HFFc6 (cell line): ENCODE measurements around the gene GAS7. TPM values are rescaled to one million over a fixed set of nuclear protein-coding genes. Genes with fewer than 3 reads are reported as not detected.

ENCODE experiments used
- DNase-seq: peaks from one replicate; pipeline ENCODE4 v3.0.0-alpha.2; 2018
- H3K27ac Mint-ChIP-seq: 2 replicates; pipeline ENCODE4 v1.8.0; 2020; ENCODE audit warnings: mild to moderate bottlenecking, mixed read lengths
- H3K27me3 Mint-ChIP-seq: 2 replicates; pipeline ENCODE4 v1.8.0; 2021; ENCODE audit warnings: mild to moderate bottlenecking, moderate library complexity, mixed read lengths; ENCODE audit not compliant: insufficient read depth
- H3K36me3 Mint-ChIP-seq: 2 replicates; pipeline ENCODE4 v1.8.0; 2021; ENCODE audit warnings: low read depth, mixed read lengths
- H3K4me1 Mint-ChIP-seq: 2 replicates; pipeline ENCODE4 v1.8.0; 2020; ENCODE audit warnings: low read depth, mixed read lengths
- H3K4me3 Mint-ChIP-seq: 2 replicates; pipeline ENCODE4 v1.8.0; 2020; ENCODE audit warnings: mild to moderate bottlenecking, moderate library complexity, mixed read lengths
- H3K9me3 Mint-ChIP-seq: 2 replicates; pipeline ENCODE4 v1.8.0; 2020; ENCODE audit warnings: mild to moderate bottlenecking, mixed read lengths
- total RNA-seq, 6 experiments: library from RNA; stranded (reverse); fragmentation: NEBNext Ultra II Directional; extraction: Animal tissue kit (Norgen Biotek cat#: 25700); gene quantifications; 2 replicates in 1 of 6; 3 replicates in 5 of 6; pipeline ENCODE4 v1.2.3, GENCODE V29; 2021
- TF ChIP-seq, protein P1 (sequence below): fragments of 200-600 bp; sonication (generic); IDR thresholded peaks from 2 replicates; pipeline ENCODE4 v1.5.0; 2021; ENCODE audit warnings: antibody characterized with exemption, mild to moderate bottlenecking

GAS7 gene
- total RNA-seq, 6 experiments from 2014 or later: 1.4 to 7.4 (median 3.1) TPM

DNA sequence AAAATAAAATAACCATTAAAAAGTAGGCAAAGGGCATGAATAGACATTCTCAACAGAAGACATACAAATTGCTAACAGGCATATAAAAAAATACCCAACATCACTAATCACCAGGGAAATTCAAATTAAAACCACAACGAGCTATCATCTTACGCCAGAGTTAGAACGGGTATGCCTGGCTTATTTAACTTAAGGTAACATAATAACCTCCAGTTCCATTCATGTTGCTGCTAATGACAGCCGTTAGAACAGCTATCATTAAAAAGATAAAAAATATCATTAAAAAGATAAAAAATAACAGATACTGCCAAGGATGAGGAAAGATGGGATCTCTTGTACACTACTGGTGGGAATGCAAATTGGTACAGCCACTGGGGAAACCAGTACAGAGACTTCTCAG, 89.3 kb downstream of the GAS7 start:
- H3K4me3 Mint-ChIP-seq: no peak overlapping the region
- H3K27ac Mint-ChIP-seq: no peak overlapping the region
- no peak for DNase-seq
- TF ChIP-seq, protein P1, sequence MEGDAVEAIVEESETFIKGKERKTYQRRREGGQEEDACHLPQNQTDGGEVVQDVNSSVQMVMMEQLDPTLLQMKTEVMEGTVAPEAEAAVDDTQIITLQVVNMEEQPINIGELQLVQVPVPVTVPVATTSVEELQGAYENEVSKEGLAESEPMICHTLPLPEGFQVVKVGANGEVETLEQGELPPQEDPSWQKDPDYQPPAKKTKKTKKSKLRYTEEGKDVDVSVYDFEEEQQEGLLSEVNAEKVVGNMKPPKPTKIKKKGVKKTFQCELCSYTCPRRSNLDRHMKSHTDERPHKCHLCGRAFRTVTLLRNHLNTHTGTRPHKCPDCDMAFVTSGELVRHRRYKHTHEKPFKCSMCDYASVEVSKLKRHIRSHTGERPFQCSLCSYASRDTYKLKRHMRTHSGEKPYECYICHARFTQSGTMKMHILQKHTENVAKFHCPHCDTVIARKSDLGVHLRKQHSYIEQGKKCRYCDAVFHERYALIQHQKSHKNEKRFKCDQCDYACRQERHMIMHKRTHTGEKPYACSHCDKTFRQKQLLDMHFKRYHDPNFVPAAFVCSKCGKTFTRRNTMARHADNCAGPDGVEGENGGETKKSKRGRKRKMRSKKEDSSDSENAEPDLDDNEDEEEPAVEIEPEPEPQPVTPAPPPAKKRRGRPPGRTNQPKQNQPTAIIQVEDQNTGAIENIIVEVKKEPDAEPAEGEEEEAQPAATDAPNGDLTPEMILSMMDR: no peak
- H3K4me1 Mint-ChIP-seq: peaks cover 29% of the 10 kb centered on the region
- H3K9me3 Mint-ChIP-seq: no peaks in the 10 kb centered on the region
- H3K27me3 Mint-ChIP-seq: peaks cover 2% of the 10 kb centered on the region
- no peaks in the 10 kb centered on the region for H3K36me3 Mint-ChIP-seq

DNA sequence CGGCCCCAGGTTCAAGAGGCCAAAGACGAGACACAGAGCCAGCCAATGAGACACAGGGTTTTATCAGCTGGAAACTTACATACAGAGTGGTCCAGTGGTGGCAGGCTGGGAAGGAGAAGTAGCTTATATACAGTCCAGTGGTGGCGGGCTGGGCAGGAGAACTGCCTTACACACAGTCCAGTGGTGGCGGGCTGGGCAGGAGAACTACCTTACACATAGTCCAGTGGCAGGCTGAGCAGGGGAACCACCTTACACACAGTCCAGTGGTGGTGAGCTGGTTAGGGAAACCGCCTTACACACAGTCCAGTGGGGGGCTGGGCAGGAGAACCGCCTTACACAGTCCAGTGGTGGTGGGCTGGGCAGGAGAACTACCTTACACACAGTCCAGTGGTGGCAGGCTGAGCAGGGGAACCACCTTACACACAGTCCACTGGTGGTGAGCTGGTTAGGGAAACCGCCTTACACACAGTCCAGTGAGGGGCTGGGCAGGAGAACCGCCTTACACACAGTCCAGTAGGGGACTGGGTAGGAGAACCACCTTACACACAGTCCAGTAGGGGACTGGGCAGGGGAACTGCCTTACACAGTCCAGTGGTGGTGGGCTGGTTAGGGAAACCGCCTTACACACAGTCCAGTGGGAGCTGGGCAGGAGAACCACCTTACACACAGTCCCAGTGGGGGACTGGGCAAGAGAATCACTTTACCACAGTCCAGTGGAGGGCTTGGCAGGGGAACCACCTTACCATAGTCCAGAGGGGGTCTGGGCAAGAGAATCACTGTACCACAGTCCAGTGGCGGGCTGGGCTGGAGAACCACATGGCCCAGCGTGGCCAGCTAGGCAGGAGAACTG, 90.9 kb downstream of the GAS7 start:
- H3K4me1 Mint-ChIP-seq: peaks cover 17% of the 10 kb centered on the region
- TF ChIP-seq, protein P1: no peak

DNA sequence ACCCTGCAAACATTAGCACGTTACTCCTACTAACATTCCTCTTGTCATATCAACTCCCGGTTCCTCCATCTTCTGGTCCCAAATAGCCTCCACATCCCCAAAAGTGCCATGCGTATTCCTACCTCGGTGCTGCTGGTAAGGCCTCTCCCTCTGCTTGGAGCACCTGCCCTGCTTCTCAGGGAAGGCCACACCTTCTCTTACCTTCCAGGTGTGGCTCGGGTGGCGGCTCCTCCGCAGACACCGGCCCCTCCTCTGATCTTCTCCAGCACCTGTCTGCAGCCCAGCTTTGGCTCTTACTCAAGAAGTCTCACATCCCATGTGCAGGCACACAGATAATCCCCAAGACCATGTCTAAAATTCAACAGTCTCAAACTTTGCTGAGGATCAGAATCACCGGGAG, 92.3 kb downstream of the GAS7 start:
- H3K36me3 Mint-ChIP-seq: no peaks in the 10 kb centered on the region
- H3K4me1 Mint-ChIP-seq: peaks cover 10% of the 10 kb centered on the region
- H3K27ac Mint-ChIP-seq: no peak overlapping the region
- no peak overlapping the region for H3K4me3 Mint-ChIP-seq
- no peaks in the 10 kb centered on the region for H3K9me3 Mint-ChIP-seq
- TF ChIP-seq, protein P1: no peak
- no peak for DNase-seq
- peaks cover 2% of the 10 kb centered on the region for H3K27me3 Mint-ChIP-seq

More for the DNA sequence above, 90.9 kb downstream of the GAS7 start:
- Mint-ChIP-seq H3K27ac (no peak overlapping the region), H3K27me3 (peaks cover 2% of the 10 kb centered on the region), H3K9me3 (no peaks in the 10 kb centered on the region), H3K36me3 (no peaks in the 10 kb centered on the region), H3K4me3 (no peak overlapping the region)
- no peak for DNase-seq

- Mint-ChIP-seq H3K36me3 (no peaks in the 10 kb centered on the region), H3K27ac (no peak overlapping the region), H3K27me3 (peaks cover 2% of the 10 kb centered on the region), H3K4me1 (peaks cover 10% of the 10 kb centered on the region), H3K4me3 (no peak overlapping the region), H3K9me3 (no peaks in the 10 kb centered on the region)
- TF ChIP-seq, protein P1: no peak
- peak; percentile 38 for DNase-seq
Observed at GRCh38 chr17:10105513-10106001, 92.8 kb downstream of the GAS7 start.

DNA sequence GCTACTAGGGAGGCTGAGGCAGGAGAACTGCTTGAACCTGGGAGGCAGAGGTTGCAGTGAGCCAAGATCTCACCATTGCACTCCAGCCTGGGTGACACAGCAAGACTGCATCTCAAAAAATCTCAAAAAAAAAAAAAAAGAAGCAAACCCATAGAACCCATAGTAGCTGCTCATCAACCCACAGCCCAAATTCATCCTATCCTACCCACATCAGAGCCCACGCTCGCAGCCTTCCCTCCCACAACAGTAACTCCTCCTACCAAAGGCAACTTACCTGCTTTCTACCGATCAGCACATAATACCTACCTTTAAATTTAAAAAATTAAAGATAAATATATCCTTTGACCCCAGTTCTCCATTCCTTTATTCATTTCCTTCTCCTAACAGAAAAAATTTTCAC, 94.7 kb downstream of the GAS7 start:
- Mint-ChIP-seq H3K27me3 (peaks cover 2% of the 10 kb centered on the region), H3K4me3 (no peak overlapping the region), H3K36me3 (no peaks in the 10 kb centered on the region), H3K9me3 (no peaks in the 10 kb centered on the region), H3K4me1 (peaks cover 23% of the 10 kb centered on the region), H3K27ac (no peak overlapping the region)
- no peak for DNase-seq
- TF ChIP-seq, protein P1: no peak
